Activated CD8-positive, alpha-beta T cell treated with anti-CD3 and anti-CD28 coated beads, Interleukin-2, amount 10 ng/mL, durations not matched to agents 7 days and 5 days (primary cell): ENCODE measurements around the gene OR6Q1. TPM values are rescaled to one million over a fixed set of nuclear protein-coding genes. Genes with fewer than 3 reads are reported as not detected.
"Not testable (repeated sequence)": the region's sequence is repeated elsewhere in the genome, so short reads cannot be mapped to it uniquely, and the experiment has no call there.

Experiments used
- ATAC-seq: fragments of 150-1000 bp; cut with Tn5 transposase; one replicate; pipeline ENCODE4 v1.10.0; 2021; ENCODE audit warnings: moderate library complexity
- CTCF ChIA-PET: fragments of 350-600 bp; sonication (Branson Sonifier 250); formaldehyde crosslinking; loops from one replicate; lab custom pipeline; 2021; ENCODE audit warnings: antibody characterized with exemption; lab: Charles Lee
- POLR2A ChIA-PET: fragments of 350-600 bp; sonication (Branson Sonifier 250); formaldehyde crosslinking; loops from one replicate; lab custom pipeline; 2021; ENCODE audit warnings: antibody characterized with exemption; lab: Charles Lee
- DNase-seq: peaks from one replicate; pipeline ENCODE4 v3.0.0-alpha.2; 2020
- H3K27ac Mint-ChIP-seq: one replicate; pipeline ENCODE4 v1.8.0; 2021; ENCODE audit warnings: mild to moderate bottlenecking, mixed read lengths
- H3K27me3 Mint-ChIP-seq: one replicate; pipeline ENCODE4 v1.8.0; 2021; ENCODE audit warnings: low read depth, mixed read lengths
- H3K36me3 Mint-ChIP-seq: one replicate; pipeline ENCODE4 v1.8.0; 2021; ENCODE audit warnings: low read depth, mixed read lengths
- H3K4me1 Mint-ChIP-seq: one replicate; pipeline ENCODE4 v1.8.0; 2021; ENCODE audit warnings: low read depth, mixed read lengths
- H3K4me3 Mint-ChIP-seq: one replicate; pipeline ENCODE4 v1.8.0; 2021; ENCODE audit warnings: mild to moderate bottlenecking, mixed read lengths
- H3K9me3 Mint-ChIP-seq: one replicate; pipeline ENCODE4 v1.8.0; 2022; ENCODE audit warnings: mixed read lengths; ENCODE audit not compliant: insufficient read depth
- total RNA-seq, 2 experiments: library from RNA; stranded (reverse); gene quantifications; one replicate each; pipeline ENCODE4 v1.2.3, GENCODE V29; 2021

OR6Q1 gene
- total RNA-seq, result not detected

GRCh38 chr11:58030653-58031052 is at the start of gene OR6Q1:
OR6Q1 (plus strand) TSS chr11:58030953; CDS start chr11:58030953, 0 bp downstream.
- Mint-ChIP-seq H3K9me3 (no peaks in the 10 kb centered on the region), H3K4me3 (no peak within 1 kb of the TSS), H3K4me1 (no peaks in the 10 kb centered on the region), H3K27me3 (no peaks in the 10 kb centered on the region), H3K27ac (no peak within 1 kb of the TSS), H3K36me3 (no peaks in the 10 kb centered on the region)
- ChIA-PET POLR2A (no interaction called here), CTCF (no interaction called here)
- no peak for ATAC-seq
- DNase-seq, result no peak

GRCh38 chr11:57981536-57981935 is 49.2 kb upstream of the OR6Q1 start:
- CTCF ChIA-PET, result no interaction called here

GRCh38 chr11:57982776-57983175 is 48.0 kb upstream of the OR6Q1 start:
- CTCF ChIA-PET, result interaction anchor here (1.0 kb wide), 1 partner anchor 21 kb away, joined by 3 read pairs; no protein-coding TSS in a partner anchor
- Mint-ChIP-seq H3K36me3 (no peaks in the 10 kb centered on the region), H3K9me3 (no peaks in the 10 kb centered on the region), H3K4me3 (no peak overlapping the region), H3K27ac (no peak overlapping the region), H3K4me1 (no peaks in the 10 kb centered on the region), H3K27me3 (peaks cover 3% of the 10 kb centered on the region)
- DNase-seq (no peak), ATAC-seq (no peak)
- POLR2A ChIA-PET, result no interaction called here

More at GRCh38 chr11:57981536-57981935, 49.2 kb upstream of the OR6Q1 start:
- Mint-ChIP-seq H3K36me3 (no peaks in the 10 kb centered on the region), H3K4me3 (no peak overlapping the region), H3K4me1 (no peaks in the 10 kb centered on the region), H3K9me3 (no peaks in the 10 kb centered on the region), H3K27me3 (peaks cover 3% of the 10 kb centered on the region), H3K27ac (no peak overlapping the region)
- no peak for ATAC-seq
- DNase-seq, result no peak
- POLR2A ChIA-PET, result no interaction called here

GRCh38 chr11:57983191-57983590 is 47.6 kb upstream of the OR6Q1 start:
- ChIA-PET CTCF (no interaction called here), POLR2A (no interaction called here)
- peaks cover 6% of the 10 kb centered on the region for H3K27me3 Mint-ChIP-seq
- H3K36me3 Mint-ChIP-seq, result no peaks in the 10 kb centered on the region
- H3K27ac Mint-ChIP-seq, result no peak overlapping the region
- no peak overlapping the region for H3K4me3 Mint-ChIP-seq
- ATAC-seq (no peak), DNase-seq (no peak)
- H3K4me1 Mint-ChIP-seq, result no peaks in the 10 kb centered on the region
- no peaks in the 10 kb centered on the region for H3K9me3 Mint-ChIP-seq

- ATAC-seq, DNase-seq, H3K4me1 Mint-ChIP-seq, H3K4me3 Mint-ChIP-seq, POLR2A ChIA-PET, H3K27ac Mint-ChIP-seq, CTCF ChIA-PET, H3K27me3 Mint-ChIP-seq, H3K9me3 Mint-ChIP-seq, H3K36me3 Mint-ChIP-seq: not testable (repeated sequence)
Observed at GRCh38 chr11:57999523-57999922, 31.2 kb upstream of the OR6Q1 start.

- DNase-seq, H3K4me3 Mint-ChIP-seq, H3K9me3 Mint-ChIP-seq, POLR2A ChIA-PET, H3K36me3 Mint-ChIP-seq, H3K4me1 Mint-ChIP-seq, H3K27me3 Mint-ChIP-seq, CTCF ChIA-PET, ATAC-seq, H3K27ac Mint-ChIP-seq: not testable (repeated sequence)
Observed at GRCh38 chr11:58000021-58000420, 30.7 kb upstream of the OR6Q1 start.

DNA sequence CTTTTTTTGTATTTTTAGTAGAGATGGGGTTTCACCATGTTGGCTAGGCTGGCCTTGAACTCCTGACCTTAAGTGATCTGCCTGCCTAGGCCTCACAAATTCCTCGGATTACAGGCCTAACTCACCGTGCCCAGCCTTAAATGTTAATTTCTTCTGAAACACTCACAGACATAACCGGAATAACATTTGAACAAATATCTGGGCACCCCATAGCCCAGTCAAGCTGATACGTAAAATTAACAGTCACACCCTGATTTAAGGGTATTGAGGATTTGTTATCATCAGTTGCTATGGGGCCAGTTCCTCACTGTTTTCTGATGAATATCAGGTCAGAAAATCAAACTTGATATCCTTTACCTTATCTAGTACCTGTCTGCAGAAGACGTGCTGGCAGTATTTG is 30.1 kb upstream of the OR6Q1 start:
- Mint-ChIP-seq H3K4me1 (peaks cover 4% of the 10 kb centered on the region), H3K9me3 (no peaks in the 10 kb centered on the region), H3K27me3 (peaks cover 3% of the 10 kb centered on the region), H3K4me3 (no peak overlapping the region), H3K36me3 (no peaks in the 10 kb centered on the region), H3K27ac (no peak overlapping the region)
- CTCF ChIA-PET, result no interaction called here
- POLR2A ChIA-PET, result no interaction called here
- ATAC-seq (no peak), DNase-seq (no peak)

GRCh38 chr11:58003036-58003435 is 27.7 kb upstream of the OR6Q1 start:
- POLR2A ChIA-PET, result no interaction called here
- Mint-ChIP-seq H3K36me3 (no peaks in the 10 kb centered on the region), H3K4me1 (peaks cover 4% of the 10 kb centered on the region), H3K4me3 (no peak overlapping the region), H3K27ac (no peak overlapping the region), H3K27me3 (peaks cover 3% of the 10 kb centered on the region), H3K9me3 (no peaks in the 10 kb centered on the region)
- DNase-seq (no peak), ATAC-seq (no peak)
- CTCF ChIA-PET, result interaction anchor here (1.1 kb wide), 1 partner anchor 21 kb away, joined by 3 read pairs; no protein-coding TSS in a partner anchor

GRCh38 chr11:58003591-58003990 is 27.2 kb upstream of the OR6Q1 start:
- no peak overlapping the region for H3K4me3 Mint-ChIP-seq
- CTCF ChIA-PET, result interaction anchor here (1.1 to 1.4 kb wide), 2 partner anchors 21 to 203 kb away, joined by 3 read pairs; no protein-coding TSS in a partner anchor
- no peak for DNase-seq
- no peaks in the 10 kb centered on the region for H3K36me3 Mint-ChIP-seq
- no peaks in the 10 kb centered on the region for H3K9me3 Mint-ChIP-seq
- no peak overlapping the region for H3K27ac Mint-ChIP-seq
- H3K4me1 Mint-ChIP-seq, result peaks cover 4% of the 10 kb centered on the region
- POLR2A ChIA-PET, result no interaction called here
- peaks cover 3% of the 10 kb centered on the region for H3K27me3 Mint-ChIP-seq
- no peak for ATAC-seq

GRCh38 chr11:58004664-58005063 is 26.1 kb upstream of the OR6Q1 start:
- H3K27me3 Mint-ChIP-seq, result peaks cover 3% of the 10 kb centered on the region
- H3K4me3 Mint-ChIP-seq, result no peak overlapping the region
- DNase-seq (no peak), ATAC-seq (no peak)
- peaks cover 4% of the 10 kb centered on the region for H3K4me1 Mint-ChIP-seq
- ChIA-PET CTCF (interaction anchor here (1.4 kb wide), 1 partner anchor 204 kb away, joined by 3 read pairs; no protein-coding TSS in a partner anchor), POLR2A (no interaction called here)
- no peaks in the 10 kb centered on the region for H3K9me3 Mint-ChIP-seq
- no peaks in the 10 kb centered on the region for H3K36me3 Mint-ChIP-seq
- no peak overlapping the region for H3K27ac Mint-ChIP-seq

DNA sequence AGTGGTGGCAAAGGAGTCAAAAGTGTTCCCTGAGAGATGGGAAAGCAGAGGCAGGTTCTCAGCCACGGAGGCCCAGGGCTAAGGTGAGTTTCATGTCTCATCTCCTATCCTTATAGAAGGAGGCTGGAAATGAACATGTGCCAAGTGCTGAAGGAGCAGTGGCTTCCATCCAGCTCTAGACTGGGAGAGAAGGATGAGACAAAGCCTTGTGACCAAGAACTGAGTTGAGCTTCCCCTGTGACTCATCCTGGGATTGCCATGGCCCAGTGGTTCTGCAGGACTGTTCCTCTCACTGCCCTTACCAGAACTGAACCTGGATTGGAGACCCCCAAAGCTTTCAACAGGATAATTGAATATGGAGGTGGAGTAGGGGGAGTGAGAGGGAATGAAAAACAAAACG is 23.8 kb upstream of the OR6Q1 start:
- Mint-ChIP-seq H3K9me3 (no peaks in the 10 kb centered on the region), H3K36me3 (no peaks in the 10 kb centered on the region), H3K4me1 (peaks cover 4% of the 10 kb centered on the region), H3K4me3 (no peak overlapping the region), H3K27me3 (peaks cover 3% of the 10 kb centered on the region), H3K27ac (no peak overlapping the region)
- no peak for DNase-seq
- ChIA-PET POLR2A (no interaction called here), CTCF (no interaction called here)
- no peak for ATAC-seq

- H3K36me3 Mint-ChIP-seq, result no peaks in the 10 kb centered on the region
- DNase-seq, result no peak
- H3K4me3 Mint-ChIP-seq, result no peak overlapping the region
- H3K4me1 Mint-ChIP-seq, result no peaks in the 10 kb centered on the region
- H3K27me3 Mint-ChIP-seq, result no peaks in the 10 kb centered on the region
- H3K27ac Mint-ChIP-seq, result no peak overlapping the region
- CTCF ChIA-PET, result no interaction called here
- H3K9me3 Mint-ChIP-seq, result no peaks in the 10 kb centered on the region
- POLR2A ChIA-PET, result no interaction called here
- ATAC-seq, result no peak
Observed at GRCh38 chr11:58011771-58012170, 19.0 kb upstream of the OR6Q1 start.

DNA sequence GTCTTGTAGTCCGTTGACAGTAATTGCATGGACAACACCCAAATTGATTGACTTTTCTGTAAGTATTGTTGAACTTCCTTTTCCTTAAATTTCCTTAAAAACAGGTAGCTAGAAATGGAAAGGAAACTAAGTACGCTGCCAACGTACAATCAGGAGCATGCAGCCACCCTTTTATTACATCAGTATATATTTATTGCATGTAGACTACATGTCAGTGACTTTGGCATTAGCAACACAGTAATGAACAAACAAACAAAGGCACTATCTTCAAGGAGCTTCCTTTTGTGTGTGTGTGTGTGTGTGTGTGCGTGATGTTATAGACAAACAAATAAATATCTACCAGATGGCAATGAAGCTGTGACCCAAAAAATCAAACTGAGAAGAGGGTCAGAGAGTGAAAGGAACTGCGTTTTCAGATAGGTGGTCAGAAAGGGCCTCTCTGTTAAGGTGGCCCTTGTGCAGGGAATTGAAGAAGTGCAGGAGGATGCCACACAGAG is 7.3 kb upstream of the OR6Q1 start, which contains the start of gene OR9Q1:
OR9Q1 (plus strand) TSS at position 447 of the 497 bp plus-strand sequence. CDS start 155,564 bp downstream, outside the sequence.
- DNase-seq (no peak), ATAC-seq (no peak)
- H3K4me3 Mint-ChIP-seq, result no peak within 1 kb of the TSS
- no peaks in the 10 kb centered on the region for H3K36me3 Mint-ChIP-seq
- CTCF ChIA-PET, result no interaction called here
- no peaks in the 10 kb centered on the region for H3K9me3 Mint-ChIP-seq
- POLR2A ChIA-PET, result no interaction called here
- H3K27me3 Mint-ChIP-seq, result no peaks in the 10 kb centered on the region
- no peaks in the 10 kb centered on the region for H3K4me1 Mint-ChIP-seq
- H3K27ac Mint-ChIP-seq, result no peak within 1 kb of the TSS
